Stomach (tissue), 19 donors: ENCODE results near the gene EML5. TPM values are rescaled to one million over a fixed set of nuclear protein-coding genes. Genes with fewer than 3 reads are reported as not detected.

Experiments
- DNase-seq, 2 donors: peaks; one replicate each; pipeline versions ENCODE4 v3.0.0 to v3.0.0-alpha.2; 2013 to 2019
- H3K27ac ChIP-seq, 5 donors: fragments of 200-600 bp in 4 of 5; sonication (generic) in 4 of 5; one replicate each; pipeline ENCODE4 v1.5.1; 2013 to 2019; ENCODE audit warnings: mild to moderate bottlenecking in 1 of 5, moderate library complexity in 1 of 5
- H3K27me3 ChIP-seq, 3 donors: fragments of 200-600 bp; sonication (generic); one replicate each; pipeline ENCODE4 v1.5.1; 2017 to 2019; ENCODE audit warnings: mixed run types in 1 of 3
- H3K36me3 ChIP-seq, 4 donors: fragments of 200-600 bp; sonication (generic); 1 replicate in 3 of 4; 2 replicates in 1 of 4; pipeline ENCODE4 v1.5.1; 2016 to 2019
- H3K4me1 ChIP-seq, 4 donors: fragments of 200-600 bp; sonication (generic); one replicate each; pipeline ENCODE4 v1.5.1; 2016 to 2019
- H3K4me3 ChIP-seq, 4 donors: fragments of 200-600 bp; sonication (generic) in 3 of 4; one replicate each; pipeline ENCODE4 v1.5.1; 2016 to 2019; ENCODE audit warnings: mild to moderate bottlenecking in 1 of 4
- H3K9me3 ChIP-seq, 4 donors: fragments of 200-600 bp; sonication (generic); one replicate each; pipeline ENCODE4 v1.5.1; 2016 to 2019
- EP300 ChIP-seq: sonication (generic); formaldehyde crosslinking; IDR thresholded peaks from one replicate; pipeline ENCODE4 v1.6.1; 2017; ENCODE audit warnings: antibody characterized with exemption
- POLR2A ChIP-seq, 4 donors: fragments of 450-650 bp; IDR thresholded peaks; one replicate each; pipeline ENCODE4 v1.6.1; 2016; ENCODE audit warnings: antibody characterized with exemption in 4 of 4, control low read depth in 2 of 4, mild to moderate bottlenecking in 1 of 4, moderate library complexity in 1 of 4
- POLR2AphosphoS5 ChIP-seq, 3 donors: sonication (generic); formaldehyde crosslinking; IDR thresholded peaks; one replicate each; pipeline ENCODE4 v1.6.1; 2016; ENCODE audit warnings: antibody characterized with exemption in 3 of 3
- WGBS, 5 donors: extraction: QIAGEN DNeasy Blood & Tissue Kit in 3 of 5; methylation state at CpG; one replicate each; pipeline versions ENCODE4 v1.1.5 to v1.1.7; 2013 to 2018; 5-methylcytosine and 5-hydroxymethylcytosine counted together
- intact Hi-C: fragments of 100-400 bp; cut with DNase I; formaldehyde crosslinking; loops from one replicate; pipeline ENCODE4 v1.15.1; 2023; ENCODE audit warnings: low total_unique reads
- long read RNA-seq, 10 donors: transcript quantifications; one replicate each; lab custom pipeline, GENCODE V29; 2026
- polyA plus RNA-seq, 3 donors: library from polyadenylated mRNA; stranded (reverse); fragments of 200-250 nt; gene quantifications; one replicate each; pipeline ENCODE4 v1.2.3, GENCODE V29; 2013
- total RNA-seq, 5 donors: library from RNA; depleted of rRNA; stranded (reverse); fragments of >200 nt; gene quantifications; one replicate each; pipeline versions ENCODE4 v1.1.0 to v1.2.3, GENCODE V29; 2014 to 2016
- TF ChIP-seq, protein P1 (sequence below), 7 experiments: fragments of 450-650 bp in 4 of 7; fragments of 200-600 bp in 3 of 7; sonication (generic) in 3 of 7; IDR thresholded peaks; one replicate each; pipeline ENCODE4 v1.5.1; 2016 to 2019; ENCODE audit warnings: antibody characterized with exemption in 7 of 7, control low read depth in 2 of 7, mild to moderate bottlenecking in 1 of 7
- donor health status: healthy with polysubstance abuse.
- donor health status: Bipolar disorder and iron deficiency.
- donor health status: healthy.

Gene EML5
- total RNA-seq: 10 to 100 TPM in 2 of 5 donors, 1 to 10 TPM in 1, under 1 TPM in 1, not detected in 1; 0.89 to 10.3 (median 6.8) TPM
- under 1 TPM; 0.19 to 0.92 (median 0.30) TPM for polyA plus RNA-seq
- long read RNA-seq, donor 1, partial matches to known transcripts: 26 of 26 reads
- long read RNA-seq, donor 1, other reads (novel, unspliced or antisense): 0 of 26 reads
- long read RNA-seq, donor 2, partial matches to known transcripts: 0 of 1 reads
- long read RNA-seq, donor 2, other reads (novel, unspliced or antisense): 0 of 1 reads
- long read RNA-seq, donor 3: 0 reads
- long read RNA-seq, donor 4: 0 reads
- long read RNA-seq, donor 5: 0 reads
- long read RNA-seq, donor 6, partial matches to known transcripts: 0 of 2 reads
- long read RNA-seq, donor 6, other reads (novel, unspliced or antisense): 0 of 2 reads
- long read RNA-seq, donor 7: 0 reads
- long read RNA-seq, donor 8: 0 reads
- long read RNA-seq, donor 9: 0 reads
- long read RNA-seq, donor 10: 0 reads

DNA sequence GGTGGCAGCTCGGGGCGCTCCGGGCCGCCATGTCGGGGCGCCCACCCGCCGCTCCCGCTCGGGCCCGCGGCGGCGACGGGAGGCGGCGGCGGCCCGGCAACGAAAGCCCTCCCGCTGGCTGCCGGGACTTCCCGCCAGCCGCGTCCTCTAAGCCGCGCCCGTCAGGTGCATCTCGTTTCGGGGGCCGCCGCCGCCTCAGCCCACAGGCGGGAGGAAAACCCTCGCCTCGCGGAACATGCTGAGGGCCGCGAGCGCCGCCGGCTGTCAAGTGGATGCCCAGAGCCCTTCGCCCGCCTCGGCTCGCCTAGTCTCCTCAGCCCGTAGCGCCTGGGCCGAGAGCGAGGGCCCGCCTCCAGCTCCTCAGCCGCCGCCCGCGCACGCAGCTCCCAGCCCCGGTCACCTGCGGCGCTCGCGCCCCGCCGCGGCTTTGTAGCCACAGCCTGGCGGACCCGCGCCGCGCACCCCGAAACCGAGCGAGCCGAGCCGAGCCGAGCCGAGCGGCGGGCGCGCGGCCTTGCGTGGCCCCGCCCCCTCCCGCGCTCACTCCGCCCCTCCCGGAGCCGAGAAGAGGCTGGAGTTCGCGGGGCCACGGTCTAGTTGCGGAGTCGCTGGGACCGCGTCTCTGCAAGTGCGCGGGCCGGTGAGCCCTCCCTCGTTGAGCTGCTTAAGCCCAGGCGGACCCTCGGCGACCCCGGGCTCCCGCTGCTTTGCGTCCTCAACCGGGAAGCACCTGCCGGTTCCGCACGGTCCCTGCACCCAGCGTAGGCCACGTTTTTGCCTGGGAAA is at the start of gene EML5:
TSS of gene EML5 (minus strand) at position 481 of the 786 bp plus-strand sequence. CDS start at position 31, 450 bp downstream.
- DNase-seq: peak; percentile 92 to 95
- TF ChIP-seq POLR2AphosphoS5 (IDR thresholded peaks at IDR 0.05) (peak in 2 of 3 donors; percentile 9 to 45), EP300 (no peak), POLR2A (IDR thresholded peaks at IDR 0.05) (no peak)
- TF ChIP-seq, protein P1, sequence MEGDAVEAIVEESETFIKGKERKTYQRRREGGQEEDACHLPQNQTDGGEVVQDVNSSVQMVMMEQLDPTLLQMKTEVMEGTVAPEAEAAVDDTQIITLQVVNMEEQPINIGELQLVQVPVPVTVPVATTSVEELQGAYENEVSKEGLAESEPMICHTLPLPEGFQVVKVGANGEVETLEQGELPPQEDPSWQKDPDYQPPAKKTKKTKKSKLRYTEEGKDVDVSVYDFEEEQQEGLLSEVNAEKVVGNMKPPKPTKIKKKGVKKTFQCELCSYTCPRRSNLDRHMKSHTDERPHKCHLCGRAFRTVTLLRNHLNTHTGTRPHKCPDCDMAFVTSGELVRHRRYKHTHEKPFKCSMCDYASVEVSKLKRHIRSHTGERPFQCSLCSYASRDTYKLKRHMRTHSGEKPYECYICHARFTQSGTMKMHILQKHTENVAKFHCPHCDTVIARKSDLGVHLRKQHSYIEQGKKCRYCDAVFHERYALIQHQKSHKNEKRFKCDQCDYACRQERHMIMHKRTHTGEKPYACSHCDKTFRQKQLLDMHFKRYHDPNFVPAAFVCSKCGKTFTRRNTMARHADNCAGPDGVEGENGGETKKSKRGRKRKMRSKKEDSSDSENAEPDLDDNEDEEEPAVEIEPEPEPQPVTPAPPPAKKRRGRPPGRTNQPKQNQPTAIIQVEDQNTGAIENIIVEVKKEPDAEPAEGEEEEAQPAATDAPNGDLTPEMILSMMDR (IDR thresholded peaks at IDR 0.05): peak in 5 of 7 experiments; percentile 8 to 43 (median 34)
- Histone ChIP-seq H3K36me3 (no peaks in the 10 kb centered on the region), H3K4me1 (peaks cover 15 to 26% (median 20%) of the 10 kb centered on the region in 4 donors), H3K4me3 (peak within 1 kb of the TSS; percentile 66 to 89 (median 72)), H3K27me3 (peaks cover 0 to 10% (median 0%) of the 10 kb centered on the region in 3 donors), H3K27ac (peak within 1 kb of the TSS; percentile 76 to 90 (median 80)), H3K9me3 (no peaks in the 10 kb centered on the region)
- intact Hi-C loops: no loop called here
- WGBS, 5 donors: 0 to 2% (median 1%) methylated on average over 36 to 111 of the region's 111 CpGs

- Histone ChIP-seq H3K4me3 (no peak overlapping the region), H3K36me3 (peaks cover 0 to 31% (median 16%) of the 10 kb centered on the region in 4 donors), H3K9me3 (no peaks in the 10 kb centered on the region), H3K4me1 (no peaks in the 10 kb centered on the region), H3K27ac (no peak overlapping the region), H3K27me3 (no peaks in the 10 kb centered on the region)
- DNase-seq: no peak
- WGBS, 5 donors: 84 to 93% (median 87%) methylated on average over 1 of the region's 1 CpG
- intact Hi-C loops: no loop called here
- no peak for TF ChIP-seq POLR2A (IDR thresholded peaks at IDR 0.05)
- no peak for TF ChIP-seq POLR2AphosphoS5 (IDR thresholded peaks at IDR 0.05)
- TF ChIP-seq, protein P1 (IDR thresholded peaks at IDR 0.05): no peak
- TF ChIP-seq EP300: no peak
These were observed 49.7 kb upstream of the EML5 start for GRCh38 chr14:88842414-88842813.

DNA sequence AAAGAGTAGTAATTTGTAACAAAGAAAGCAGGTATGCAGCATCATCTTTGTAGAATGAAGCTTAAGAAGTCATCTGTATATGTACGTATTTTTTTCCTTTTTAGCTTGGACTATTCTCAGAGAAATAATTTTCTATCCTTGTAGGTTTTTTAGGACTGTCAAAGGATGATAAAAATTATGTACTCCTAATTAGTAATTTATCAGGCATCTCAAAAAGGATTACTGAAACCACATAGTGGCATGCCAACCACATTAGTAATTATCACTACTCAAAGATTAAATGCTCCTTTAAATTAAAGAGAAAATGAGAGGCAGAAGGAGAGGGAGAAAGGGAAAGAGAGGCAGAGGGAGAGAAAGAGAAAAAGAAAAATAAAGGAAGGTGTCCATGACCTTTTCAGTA is 49.0 kb upstream of the EML5 start:
- Histone ChIP-seq H3K4me1 (no peaks in the 10 kb centered on the region), H3K9me3 (no peaks in the 10 kb centered on the region), H3K27me3 (no peaks in the 10 kb centered on the region), H3K36me3 (peaks cover 0 to 26% (median 16%) of the 10 kb centered on the region in 4 donors), H3K4me3 (no peak overlapping the region), H3K27ac (no peak overlapping the region)
- no peak for DNase-seq
- no peak for TF ChIP-seq POLR2A (IDR thresholded peaks at IDR 0.05)
- TF ChIP-seq, protein P1 (IDR thresholded peaks at IDR 0.05): no peak
- intact Hi-C loops: no loop called here
- WGBS, 5 donors: 84 to 96% (median 89%) methylated on average over 1 of the region's 1 CpG

DNA sequence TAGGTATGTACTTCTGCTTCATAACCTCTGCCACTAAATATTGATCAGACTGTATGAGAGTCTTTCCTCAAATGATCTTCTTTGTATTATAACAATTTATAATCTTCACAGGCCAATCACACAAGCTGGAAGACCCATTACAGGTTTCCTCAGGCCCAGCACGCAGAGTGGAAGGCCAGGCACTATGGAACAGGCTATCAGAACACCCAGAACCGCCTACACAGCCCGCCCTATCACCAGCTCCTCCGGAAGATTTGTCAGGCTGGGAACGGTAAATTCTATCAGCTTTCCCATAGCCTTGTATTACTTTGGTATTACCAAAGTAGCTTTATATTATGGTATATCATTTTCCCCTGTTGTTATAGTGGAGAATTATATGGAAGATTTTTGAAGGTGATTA is 48.2 kb upstream of the EML5 start:
- Histone ChIP-seq H3K27me3 (no peaks in the 10 kb centered on the region), H3K9me3 (no peaks in the 10 kb centered on the region), H3K27ac (no peak overlapping the region), H3K36me3 (peaks cover 0 to 26% (median 16%) of the 10 kb centered on the region in 4 donors), H3K4me3 (no peak overlapping the region), H3K4me1 (peaks cover 0 to 2% (median 0%) of the 10 kb centered on the region in 4 donors)
- TF ChIP-seq, protein P1 (IDR thresholded peaks at IDR 0.05): no peak
- TF ChIP-seq POLR2AphosphoS5 (IDR thresholded peaks at IDR 0.05): no peak
- TF ChIP-seq POLR2A (IDR thresholded peaks at IDR 0.05): no peak
- TF ChIP-seq EP300: no peak
- DNase-seq: no peak
- intact Hi-C loops: no loop called here
- WGBS, 5 donors: 92 to 96% (median 95%) methylated on average over 5 of the region's 5 CpGs
